ENCODE results near the gene NKD2.
"Not testable (repeated sequence)": the region's sequence is repeated elsewhere in the genome, so short reads cannot be mapped to it uniquely, and the experiment has no call there.

NKD2 gene

DNA sequence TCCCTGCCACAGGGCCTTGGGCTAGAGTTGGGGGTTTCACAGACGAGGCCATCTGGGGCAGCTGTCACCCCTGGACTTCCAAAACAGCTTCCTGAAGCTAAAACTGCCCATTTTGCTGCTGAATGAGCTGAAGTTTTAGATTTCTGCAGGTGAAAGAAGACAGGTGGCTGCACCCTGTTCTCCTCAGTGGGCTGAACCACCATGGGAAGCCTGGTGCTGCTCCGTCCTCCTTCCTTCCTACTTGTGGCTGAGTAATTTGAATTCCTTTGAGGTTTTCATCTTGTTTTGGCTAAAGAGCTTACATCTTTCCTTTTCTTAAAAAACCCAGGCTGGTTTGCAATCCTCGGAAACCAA lies 5.3 kb downstream of the NKD2 start:
- no peak for TF ChIP-seq JUND (IDR thresholded peaks at IDR 0.05; ENCODE audit: low read depth)
- DNase-seq (ENCODE audit: low read depth in 1 of 2, low spot score in 1 of 2): no peak
- in situ Hi-C loops (cut with HindIII; ENCODE audit: low pct_unique_long_range_greater_than_20kb, low sequenced_read_pairs): no loop called here

- in situ Hi-C loops (cut with HindIII; ENCODE audit: low pct_unique_long_range_greater_than_20kb, low sequenced_read_pairs): no loop called here
- TF ChIP-seq JUND (IDR thresholded peaks at IDR 0.05; ENCODE audit: low read depth): no peak
- no peak for DNase-seq (ENCODE audit: low read depth in 1 of 2, low spot score in 1 of 2)
These were observed 5.7 kb downstream of the NKD2 start for GRCh38 chr5:1014346-1014745.

DNA sequence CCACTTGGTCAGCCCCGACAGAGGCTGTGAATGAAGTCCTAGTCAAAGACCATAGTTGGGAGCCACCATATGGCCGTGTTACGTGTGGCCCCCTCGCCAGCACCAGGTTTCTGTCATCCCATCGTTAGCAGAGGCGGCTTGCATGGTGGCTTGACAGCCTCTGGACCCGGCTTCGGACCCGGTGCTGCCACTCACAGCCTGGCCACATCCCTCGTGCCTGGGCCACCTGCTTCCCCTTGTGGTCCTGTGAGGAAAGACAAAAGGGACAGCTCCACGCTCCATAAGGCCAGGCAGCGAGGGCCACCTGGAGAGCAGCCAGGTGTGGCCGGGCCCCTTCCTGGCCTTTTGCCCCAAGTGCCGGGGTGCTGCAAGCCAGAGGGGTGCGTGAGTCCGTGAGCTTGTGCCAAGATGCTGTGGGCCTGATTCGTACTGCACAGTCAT lies 6.2 kb downstream of the NKD2 start:
- DNase-seq (ENCODE audit: low read depth in 1 of 2, low spot score in 1 of 2): peak; percentile 58 to 78
- in situ Hi-C loops (cut with HindIII; ENCODE audit: low pct_unique_long_range_greater_than_20kb, low sequenced_read_pairs): no loop called here
- no peak for TF ChIP-seq JUND (IDR thresholded peaks at IDR 0.05; ENCODE audit: low read depth)

DNA sequence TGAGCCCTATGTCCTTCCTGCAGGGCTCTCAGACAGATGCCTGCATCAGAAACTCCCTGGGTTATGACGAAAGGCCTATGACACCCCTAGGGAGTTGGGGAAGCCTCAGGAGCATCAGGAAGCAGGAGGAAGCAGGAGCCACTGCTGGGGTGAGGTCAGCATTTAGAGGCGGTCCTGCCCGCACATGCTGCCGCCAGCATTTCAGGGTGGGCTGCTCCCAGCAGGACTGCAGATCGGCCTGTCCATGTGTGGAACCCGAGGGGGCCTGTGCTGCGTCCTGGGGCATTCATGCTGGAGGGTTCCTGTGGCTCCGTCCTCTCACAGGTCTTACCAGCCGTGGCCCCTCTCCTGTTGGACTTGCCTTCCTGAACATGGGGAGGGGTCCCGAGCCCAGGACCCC lies 6.9 kb downstream of the NKD2 start:
- DNase-seq (ENCODE audit: low read depth in 1 of 2, low spot score in 1 of 2): no peak
- no peak for TF ChIP-seq JUND (IDR thresholded peaks at IDR 0.05; ENCODE audit: low read depth)
- in situ Hi-C loops (cut with HindIII; ENCODE audit: low pct_unique_long_range_greater_than_20kb, low sequenced_read_pairs): no loop called here

DNA sequence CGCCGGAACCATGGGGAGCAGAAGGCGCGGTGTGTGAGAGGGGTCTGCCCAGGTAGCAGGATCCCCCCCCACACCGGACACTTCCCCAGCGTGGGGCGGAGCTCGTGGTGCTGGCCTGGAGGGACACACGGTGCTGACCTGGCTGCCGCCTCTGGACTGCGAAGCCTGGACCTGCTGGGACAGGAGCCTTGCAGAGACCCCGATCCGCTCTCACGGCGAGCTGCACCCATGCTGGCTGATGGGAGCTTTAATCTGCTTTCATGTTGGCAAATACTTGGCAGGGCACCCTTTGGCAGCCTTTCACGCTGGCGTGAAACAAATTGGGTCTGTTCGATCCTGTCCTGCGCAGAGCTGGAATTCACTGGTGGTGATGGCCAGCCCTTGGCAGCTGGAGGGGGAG lies 7.4 kb downstream of the NKD2 start:
- no peak for TF ChIP-seq JUND (IDR thresholded peaks at IDR 0.05; ENCODE audit: low read depth)
- in situ Hi-C loops (cut with HindIII; ENCODE audit: low pct_unique_long_range_greater_than_20kb, low sequenced_read_pairs): no loop called here
- DNase-seq (ENCODE audit: low read depth in 1 of 2, low spot score in 1 of 2): no peak

GRCh38 chr5:1016476-1016875 lies 7.9 kb downstream of the NKD2 start:
- no peak for TF ChIP-seq JUND (IDR thresholded peaks at IDR 0.05; ENCODE audit: low read depth)
- DNase-seq (ENCODE audit: low read depth in 1 of 2, low spot score in 1 of 2): no peak
- in situ Hi-C loops (cut with HindIII; ENCODE audit: low pct_unique_long_range_greater_than_20kb, low sequenced_read_pairs): no loop called here

GRCh38 chr5:1017056-1017455 lies 8.5 kb downstream of the NKD2 start:
- in situ Hi-C loops (cut with HindIII; ENCODE audit: low pct_unique_long_range_greater_than_20kb, low sequenced_read_pairs): no loop called here
- no peak for TF ChIP-seq JUND (IDR thresholded peaks at IDR 0.05; ENCODE audit: low read depth)
- no peak for DNase-seq (ENCODE audit: low read depth in 1 of 2, low spot score in 1 of 2)

GRCh38 chr5:1017691-1018455 lies 9.3 kb downstream of the NKD2 start:
- no peak for DNase-seq (ENCODE audit: low read depth in 1 of 2, low spot score in 1 of 2)
- in situ Hi-C loops (cut with HindIII; ENCODE audit: low pct_unique_long_range_greater_than_20kb, low sequenced_read_pairs): no loop called here
- TF ChIP-seq JUND (IDR thresholded peaks at IDR 0.05; ENCODE audit: low read depth): no peak

DNA sequence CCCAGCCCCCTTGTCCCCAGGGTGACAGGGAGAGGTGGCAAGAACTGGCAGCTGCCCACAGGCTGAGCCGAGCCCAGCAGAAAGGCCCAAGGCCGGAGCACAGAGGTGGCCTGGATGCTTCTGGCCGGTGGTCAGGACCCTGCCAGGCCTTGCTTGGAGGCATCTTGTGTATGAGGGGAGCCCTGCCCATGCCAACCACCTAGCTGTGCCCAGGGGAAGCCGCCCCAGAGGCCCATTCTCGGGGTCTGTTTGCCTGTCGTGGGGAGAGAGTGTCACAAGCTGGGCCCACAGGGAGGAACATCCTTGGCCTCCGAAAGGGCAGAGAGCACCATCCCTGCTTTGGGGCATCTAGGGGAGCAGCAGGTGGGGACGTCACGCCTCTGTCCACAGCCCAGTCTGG lies 10.0 kb downstream of the NKD2 start:
- in situ Hi-C loops (cut with HindIII; ENCODE audit: low pct_unique_long_range_greater_than_20kb, low sequenced_read_pairs): no loop called here
- TF ChIP-seq JUND (IDR thresholded peaks at IDR 0.05; ENCODE audit: low read depth): no peak
- DNase-seq (ENCODE audit: low read depth in 1 of 2, low spot score in 1 of 2): no peak

DNA sequence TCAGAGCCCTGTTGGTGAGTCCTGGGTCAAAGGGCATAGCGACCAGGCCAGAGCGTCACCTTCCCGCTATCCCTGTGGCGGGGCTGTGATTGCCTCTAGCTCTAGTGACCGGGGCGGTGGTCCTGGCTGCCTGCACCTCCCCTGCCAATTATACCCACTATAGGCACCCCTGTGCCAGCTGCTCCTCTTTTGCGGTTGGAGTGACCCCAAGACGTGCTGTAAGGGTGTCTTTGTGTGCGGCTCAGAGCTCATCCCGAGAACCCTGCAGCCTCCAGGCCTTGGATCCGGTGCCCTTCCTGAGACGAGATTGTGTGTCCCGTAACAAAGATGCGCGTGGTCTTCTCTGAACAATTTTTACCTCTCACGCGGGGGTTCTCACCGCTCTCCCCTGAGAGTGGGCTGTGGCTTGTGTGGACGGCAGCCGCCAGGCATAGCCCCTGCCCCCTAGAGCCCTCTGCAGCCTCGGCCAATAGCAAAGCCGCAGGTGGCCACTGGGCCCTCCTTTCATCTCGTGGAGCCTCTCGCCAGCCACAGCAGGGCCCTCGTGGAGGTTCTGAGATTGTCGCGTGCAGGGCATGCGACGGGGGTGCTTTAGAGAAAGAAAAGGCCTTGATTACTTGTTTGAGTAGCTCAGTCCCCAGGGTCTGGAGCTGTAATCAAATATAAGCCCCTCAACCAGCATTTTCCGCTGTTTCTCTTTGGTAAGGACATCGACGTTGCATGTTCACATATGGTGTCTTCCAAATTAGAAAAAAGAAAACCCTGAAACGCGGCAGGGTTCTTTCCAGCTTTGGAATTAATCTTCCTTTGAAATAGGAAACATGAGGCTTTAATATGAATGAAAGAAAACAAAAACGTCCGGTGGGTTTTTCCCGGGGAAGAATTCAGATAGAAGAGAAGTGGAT lies 10.7 kb downstream of the NKD2 start:
- in situ Hi-C loops (cut with HindIII; ENCODE audit: low pct_unique_long_range_greater_than_20kb, low sequenced_read_pairs): no loop called here
- TF ChIP-seq JUND (IDR thresholded peaks at IDR 0.05; ENCODE audit: low read depth): no peak
- DNase-seq (ENCODE audit: low read depth in 1 of 2, low spot score in 1 of 2): no peak

DNA sequence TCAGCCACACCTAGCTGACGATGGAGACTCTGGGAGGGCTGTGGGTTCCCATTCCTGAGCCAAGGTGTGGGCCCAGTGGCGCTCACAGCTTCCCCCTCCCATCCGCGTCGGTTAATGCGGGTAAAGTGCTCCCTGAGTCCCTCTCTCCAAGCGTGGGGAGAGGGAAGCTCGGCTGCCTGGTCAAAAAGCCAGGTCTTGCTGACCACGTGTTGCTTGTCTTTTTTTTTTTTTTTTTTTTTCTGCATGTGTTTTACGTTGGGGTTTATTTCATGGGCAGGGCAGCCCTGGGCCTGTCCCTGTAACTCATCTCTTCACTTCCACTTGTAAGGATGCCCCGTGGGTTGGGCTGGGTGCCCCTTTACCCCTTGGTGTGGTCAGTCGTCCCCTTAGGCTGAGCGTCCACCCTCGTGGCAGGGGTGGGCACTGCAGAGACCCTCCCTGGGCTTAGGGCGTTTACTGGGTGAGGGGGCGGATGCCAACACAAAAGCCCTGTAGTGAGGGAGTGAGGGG lies 11.9 kb downstream of the NKD2 start:
- TF ChIP-seq JUND (IDR thresholded peaks at IDR 0.05; ENCODE audit: low read depth): no peak
- in situ Hi-C loops (cut with HindIII; ENCODE audit: low pct_unique_long_range_greater_than_20kb, low sequenced_read_pairs): no loop called here
- no peak for DNase-seq (ENCODE audit: low read depth in 1 of 2, low spot score in 1 of 2)

DNA sequence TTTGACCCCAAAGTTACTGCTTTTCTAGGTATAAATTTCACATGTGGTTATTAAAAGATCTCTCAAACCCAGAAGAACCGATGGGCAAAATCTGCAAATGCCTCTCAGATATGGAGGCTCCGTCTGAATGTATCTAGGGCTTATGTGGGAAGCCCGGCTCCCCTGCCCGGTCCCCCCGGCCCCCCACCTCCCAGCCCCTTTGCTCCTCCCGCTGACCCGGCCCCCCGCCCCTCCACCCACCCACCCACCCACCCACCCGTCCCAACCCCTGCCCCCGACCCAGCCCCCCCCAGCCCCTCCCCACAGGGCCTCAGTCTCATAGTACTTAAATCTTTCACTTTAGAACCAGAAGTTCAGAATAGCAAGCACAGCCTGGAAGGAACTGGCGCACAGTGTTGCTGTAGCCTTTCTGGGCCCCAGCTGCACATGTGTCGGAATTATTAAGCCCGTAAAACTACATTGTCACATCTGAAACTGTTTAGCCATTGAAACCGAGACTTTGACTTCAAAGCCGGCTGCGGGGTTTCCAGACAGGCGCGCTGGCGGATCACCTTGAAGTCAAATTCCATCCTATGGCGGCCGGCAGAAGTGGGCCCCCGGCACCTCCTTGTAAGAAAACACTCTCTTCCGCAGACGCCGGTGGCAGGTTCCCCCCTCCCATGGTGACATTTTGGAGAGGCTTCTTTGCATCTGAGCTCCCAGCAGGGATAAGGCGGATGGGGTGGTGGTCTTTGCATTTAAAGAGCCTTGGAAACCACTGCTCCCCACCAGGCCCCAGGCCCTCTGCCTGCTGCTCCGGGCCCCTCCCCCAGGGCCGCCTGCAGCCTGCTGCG lies 12.8 kb downstream of the NKD2 start:
- TF ChIP-seq JUND (IDR thresholded peaks at IDR 0.05; ENCODE audit: low read depth): no peak
- in situ Hi-C loops (cut with HindIII; ENCODE audit: low pct_unique_long_range_greater_than_20kb, low sequenced_read_pairs): no loop called here
- DNase-seq (ENCODE audit: low read depth in 1 of 2, low spot score in 1 of 2): no peak

GRCh38 chr5:1021969-1022336 lies 13.4 kb downstream of the NKD2 start:
- in situ Hi-C loops (cut with HindIII; ENCODE audit: low pct_unique_long_range_greater_than_20kb, low sequenced_read_pairs); DNase-seq (ENCODE audit: low read depth in 1 of 2, low spot score in 1 of 2): not testable (repeated sequence)
